HepG2 (cell line): ENCODE measurements around the gene JAKMIP3. TPM values are rescaled to one million over a fixed set of nuclear protein-coding genes. Genes with fewer than 3 reads are reported as not detected.

Experiments
- ARID4A ChIP-seq: sonication (generic); formaldehyde crosslinking; IDR thresholded peaks from 2 replicates; pipeline ENCODE4 v1.5.0; 2020; ENCODE audit warnings: mild to moderate bottlenecking, missing genetic modification reagents, borderline replicate concordance
- BATF2 ChIP-seq: sonication (generic); formaldehyde crosslinking; IDR thresholded peaks from 2 replicates; pipeline ENCODE4 v1.8.0; 2022; ENCODE audit warnings: mild to moderate bottlenecking, missing genetic modification reagents, moderate library complexity
- CTCF ChIP-seq: sonication (generic); formaldehyde crosslinking; IDR thresholded peaks from 2 replicates; pipeline ENCODE4 v1.5.0; 2020; ENCODE audit warnings: mild to moderate bottlenecking, missing genetic modification reagents, moderate library complexity
- FOSL2 ChIP-seq: sonication (generic); formaldehyde crosslinking; IDR thresholded peaks from 2 replicates; pipeline ENCODE4 v1.4.0; 2020; ENCODE audit warnings: missing genetic modification reagents
- MATR3 ChIP-seq: sonication (generic); formaldehyde crosslinking; IDR thresholded peaks from 2 replicates; pipeline ENCODE4 v1.4.0; 2020; ENCODE audit warnings: missing genetic modification reagents
- MEIS2 ChIP-seq: sonication (generic); formaldehyde crosslinking; IDR thresholded peaks from 2 replicates; pipeline ENCODE4 v1.9.0; 2021; ENCODE audit warnings: mild to moderate bottlenecking, missing genetic modification reagents
- MTA3 ChIP-seq: sonication (generic); formaldehyde crosslinking; IDR thresholded peaks from 2 replicates; pipeline ENCODE4 v1.4.0; 2020; ENCODE audit warnings: missing genetic modification reagents
- NFRKB ChIP-seq: fragments of 450-650 bp; IDR thresholded peaks from 2 replicates; pipeline ENCODE4 v1.6.1; 2017
- RAD51 ChIP-seq: fragments of 450-650 bp; IDR thresholded peaks from 2 replicates; pipeline ENCODE4 v1.6.1; 2016; ENCODE audit warnings: borderline replicate concordance
- SP5 ChIP-seq: IDR thresholded peaks from 2 replicates; pipeline ENCODE4 v1.6.1; 2016; ENCODE audit warnings: low read depth, borderline replicate concordance
- THAP11 ChIP-seq: IDR thresholded peaks from 2 replicates; pipeline ENCODE4 v1.6.1; 2016; ENCODE audit warnings: missing biosample characterization, missing genetic modification reagents
- ZKSCAN8 ChIP-seq: IDR thresholded peaks from 2 replicates; pipeline ENCODE4 v1.6.1; 2016; ENCODE audit warnings: borderline replicate concordance, missing genetic modification reagents, missing compliant biosample characterization
- ZNF335 ChIP-seq: sonication (generic); formaldehyde crosslinking; IDR thresholded peaks from 2 replicates; pipeline ENCODE4 v1.4.0; 2020; ENCODE audit warnings: missing genetic modification reagents
- ZZZ3 ChIP-seq: sonication (generic); formaldehyde crosslinking; IDR thresholded peaks from 2 replicates; pipeline ENCODE4 v1.4.0; 2020; ENCODE audit warnings: missing genetic modification reagents, mild to moderate bottlenecking, borderline replicate concordance
- polyA plus RNA-seq, 8 experiments: library from polyadenylated mRNA; depleted of rRNA in 3 of 8; stranded (reverse) in 7 of 8; unstranded in 1 of 8; fragments of >200 nt; fragmentation: Illumina TruSeq in 4 of 8; extraction: Trizol in 4 of 8; gene quantifications; 2 replicates each; pipeline versions ENCODE4 v1.2.1 to v1.2.3, GENCODE V29; 2011 to 2016; ENCODE audit warnings: low read depth in 4 of 8, missing spikeins in 1 of 8, mixed read lengths in 1 of 8; ENCODE audit not compliant: insufficient read depth in 1 of 8
- total RNA-seq, 5 experiments: library from RNA; depleted of rRNA; stranded (reverse); fragments of >200 nt; fragmentation: Illumina TruSeq; extraction: Trizol; gene quantifications; 2 replicates each; pipeline ENCODE4 v1.2.3, GENCODE V29; 2016; ENCODE audit warnings: low read depth in 1 of 5
- TF ChIP-seq, protein P1 (sequence below): sonication (generic); formaldehyde crosslinking; IDR thresholded peaks from 2 replicates; pipeline ENCODE4 v1.4.0; 2020; ENCODE audit warnings: missing genetic modification reagents
- TF ChIP-seq, protein P2 (sequence below): sonication (generic); formaldehyde crosslinking; IDR thresholded peaks from 2 replicates; pipeline ENCODE4 v1.5.1; 2020; ENCODE audit warnings: mild to moderate bottlenecking, missing genetic modification reagents, moderate library complexity
- TF ChIP-seq, protein P3 (sequence below): sonication (generic); formaldehyde crosslinking; IDR thresholded peaks from 2 replicates; pipeline ENCODE4 v1.5.1; 2020; ENCODE audit warnings: missing genetic modification reagents, mild to moderate bottlenecking, borderline replicate concordance

JAKMIP3 gene
- total and polyA plus RNA-seq, 2 of the 13 experiments (the other 11 are each of a cell fraction or from before 2014, with no cell fraction given): 0.03 to 0.11 TPM

- TF ChIP-seq ZKSCAN8 (no peak), ARID4A (CRISPR knock-in tag) (peak; percentile 30; the same call in 1 of the 2 replicates), CTCF (CRISPR knock-in tag) (peak; percentile 98), FOSL2 (CRISPR knock-in tag) (0 out of 2 replicates have a peak, but pooled peaks have one; percentile 27), NFRKB (no peak), SP5 (CRISPR knock-in tag) (no peak), RAD51 (no peak), MATR3 (no peak), THAP11 (CRISPR knock-in tag) (0 out of 2 replicates have a peak, but pooled peaks have one; percentile 25), BATF2 (CRISPR knock-in tag) (no peak), MTA3 (no peak), ZNF335 (no peak), ZZZ3 (CRISPR knock-in tag) (no peak), MEIS2 (no peak)
- TF ChIP-seq, protein P1, sequence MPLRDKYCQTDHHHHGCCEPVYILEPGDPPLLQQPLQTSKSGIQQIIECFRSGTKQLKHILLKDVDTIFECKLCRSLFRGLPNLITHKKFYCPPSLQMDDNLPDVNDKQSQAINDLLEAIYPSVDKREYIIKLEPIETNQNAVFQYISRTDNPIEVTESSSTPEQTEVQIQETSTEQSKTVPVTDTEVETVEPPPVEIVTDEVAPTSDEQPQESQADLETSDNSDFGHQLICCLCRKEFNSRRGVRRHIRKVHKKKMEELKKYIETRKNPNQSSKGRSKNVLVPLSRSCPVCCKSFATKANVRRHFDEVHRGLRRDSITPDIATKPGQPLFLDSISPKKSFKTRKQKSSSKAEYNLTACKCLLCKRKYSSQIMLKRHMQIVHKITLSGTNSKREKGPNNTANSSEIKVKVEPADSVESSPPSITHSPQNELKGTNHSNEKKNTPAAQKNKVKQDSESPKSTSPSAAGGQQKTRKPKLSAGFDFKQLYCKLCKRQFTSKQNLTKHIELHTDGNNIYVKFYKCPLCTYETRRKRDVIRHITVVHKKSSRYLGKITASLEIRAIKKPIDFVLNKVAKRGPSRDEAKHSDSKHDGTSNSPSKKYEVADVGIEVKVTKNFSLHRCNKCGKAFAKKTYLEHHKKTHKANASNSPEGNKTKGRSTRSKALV (CRISPR knock-in tag): peak; percentile 60; the same call in 1 of the 2 replicates
- TF ChIP-seq, protein P2, sequence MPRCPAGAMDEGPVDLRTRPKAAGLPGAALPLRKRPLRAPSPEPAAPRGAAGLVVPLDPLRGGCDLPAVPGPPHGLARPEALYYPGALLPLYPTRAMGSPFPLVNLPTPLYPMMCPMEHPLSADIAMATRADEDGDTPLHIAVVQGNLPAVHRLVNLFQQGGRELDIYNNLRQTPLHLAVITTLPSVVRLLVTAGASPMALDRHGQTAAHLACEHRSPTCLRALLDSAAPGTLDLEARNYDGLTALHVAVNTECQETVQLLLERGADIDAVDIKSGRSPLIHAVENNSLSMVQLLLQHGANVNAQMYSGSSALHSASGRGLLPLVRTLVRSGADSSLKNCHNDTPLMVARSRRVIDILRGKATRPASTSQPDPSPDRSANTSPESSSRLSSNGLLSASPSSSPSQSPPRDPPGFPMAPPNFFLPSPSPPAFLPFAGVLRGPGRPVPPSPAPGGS (CRISPR knock-in tag): 0 out of 2 replicates have a peak, but pooled peaks have one; percentile 18
- TF ChIP-seq, protein P3, sequence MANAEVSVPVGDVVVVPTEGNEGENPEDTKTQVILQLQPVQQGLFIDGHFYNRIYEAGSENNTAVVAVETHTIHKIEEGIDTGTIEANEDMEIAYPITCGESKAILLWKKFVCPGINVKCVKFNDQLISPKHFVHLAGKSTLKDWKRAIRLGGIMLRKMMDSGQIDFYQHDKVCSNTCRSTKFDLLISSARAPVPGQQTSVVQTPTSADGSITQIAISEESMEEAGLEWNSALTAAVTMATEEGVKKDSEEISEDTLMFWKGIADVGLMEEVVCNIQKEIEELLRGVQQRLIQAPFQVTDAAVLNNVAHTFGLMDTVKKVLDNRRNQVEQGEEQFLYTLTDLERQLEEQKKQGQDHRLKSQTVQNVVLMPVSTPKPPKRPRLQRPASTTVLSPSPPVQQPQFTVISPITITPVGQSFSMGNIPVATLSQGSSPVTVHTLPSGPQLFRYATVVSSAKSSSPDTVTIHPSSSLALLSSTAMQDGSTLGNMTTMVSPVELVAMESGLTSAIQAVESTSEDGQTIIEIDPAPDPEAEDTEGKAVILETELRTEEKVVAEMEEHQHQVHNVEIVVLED: peak; percentile 31; the same call in 1 of the 2 replicates
Measured at GRCh38 chr10:132023092-132023811, 42.5 kb upstream of the JAKMIP3 start (continued).
